Measurements from ENCODE around the gene FILIP1. TPM values are rescaled to one million over a fixed set of nuclear protein-coding genes. Genes with fewer than 3 reads are reported as not detected.

Gene FILIP1
- total RNA-seq, 6 experiments from 2014 or later, result 0.09 to 0.24 (median 0.12) TPM

- Mint-ChIP-seq H3K4me3 (no peak overlapping the region), H3K4me1 (ENCODE audit: low read depth) (peaks cover 33% of the 10 kb centered on the region), H3K9me3 (no peaks in the 10 kb centered on the region), H3K27me3 (ENCODE audit: insufficient read depth) (no peaks in the 10 kb centered on the region), H3K27ac (no peak overlapping the region), H3K36me3 (ENCODE audit: low read depth) (no peaks in the 10 kb centered on the region; the same call in 1 of the 2 replicates)
- TF ChIP-seq CTCF (IDR thresholded peaks at IDR 0.05), result no peak
- no peak for DNase-seq
These were observed 209.5 kb downstream of the FILIP1 start for GRCh38 chr6:75283907-75284631.

- TF ChIP-seq CTCF (IDR thresholded peaks at IDR 0.05), result no peak
- H3K4me1 Mint-ChIP-seq (ENCODE audit: low read depth), result peaks cover 45% of the 10 kb centered on the region
These were observed 210.9 kb downstream of the FILIP1 start for GRCh38 chr6:75282706-75283105.

GRCh38 chr6:75281653-75282052 lies 211.9 kb downstream of the FILIP1 start:
- Mint-ChIP-seq H3K36me3 (ENCODE audit: low read depth) (peaks cover 15% of the 10 kb centered on the region), H3K27ac (peak overlapping the region; percentile 47), H3K4me3 (no peak overlapping the region; the same call in 1 of the 2 replicates), H3K9me3 (no peaks in the 10 kb centered on the region), H3K27me3 (ENCODE audit: insufficient read depth) (no peaks in the 10 kb centered on the region), H3K4me1 (ENCODE audit: low read depth) (peaks cover 51% of the 10 kb centered on the region)
- TF ChIP-seq CTCF (IDR thresholded peaks at IDR 0.05), result no peak
- DNase-seq, result no peak

More at GRCh38 chr6:75282706-75283105, 210.9 kb downstream of the FILIP1 start:
- Mint-ChIP-seq H3K9me3 (no peaks in the 10 kb centered on the region), H3K36me3 (ENCODE audit: low read depth) (peaks cover 10% of the 10 kb centered on the region), H3K27ac (peak overlapping the region; percentile 22; the same call in 1 of the 2 replicates), H3K27me3 (ENCODE audit: insufficient read depth) (no peaks in the 10 kb centered on the region), H3K4me3 (no peak overlapping the region)
- no peak for DNase-seq

- TF ChIP-seq CTCF (IDR thresholded peaks at IDR 0.05), result no peak
- H3K27ac Mint-ChIP-seq, result peak overlapping the region; percentile 6
- no peaks in the 10 kb centered on the region for H3K9me3 Mint-ChIP-seq
- peaks cover 65% of the 10 kb centered on the region for H3K4me1 Mint-ChIP-seq (ENCODE audit: low read depth)
- H3K36me3 Mint-ChIP-seq (ENCODE audit: low read depth), result peaks cover 22% of the 10 kb centered on the region
- H3K4me3 Mint-ChIP-seq, result peak overlapping the region; percentile 58
- no peak for DNase-seq
- H3K27me3 Mint-ChIP-seq (ENCODE audit: insufficient read depth), result no peaks in the 10 kb centered on the region
These were observed 213.3 kb downstream of the FILIP1 start for GRCh38 chr6:75280131-75280855.

GRCh38 chr6:75279418-75279817 lies 214.2 kb downstream of the FILIP1 start:
- H3K27ac Mint-ChIP-seq, result no peak overlapping the region; the same call in 1 of the 2 replicates
- peaks cover 29% of the 10 kb centered on the region for H3K36me3 Mint-ChIP-seq (ENCODE audit: low read depth)
- no peaks in the 10 kb centered on the region for H3K27me3 Mint-ChIP-seq (ENCODE audit: insufficient read depth)
- TF ChIP-seq CTCF (IDR thresholded peaks at IDR 0.05), result no peak
- H3K4me1 Mint-ChIP-seq (ENCODE audit: low read depth), result peaks cover 73% of the 10 kb centered on the region
- H3K4me3 Mint-ChIP-seq, result no peak overlapping the region
- H3K9me3 Mint-ChIP-seq, result no peaks in the 10 kb centered on the region
- DNase-seq, result no peak
